Posterior cingulate gyrus (tissue), 11 donors: ENCODE data around the gene FMNL2.
"Not testable (repeated sequence)": the region's sequence is repeated elsewhere in the genome, so short reads cannot be mapped to it uniquely, and the experiment has no call there.

Experiments
- DNase-seq, 10 donors: peaks; one replicate each; pipeline versions ENCODE4 v3.0.0 to v3.0.0-alpha.2; 2020 to 2021; ENCODE audit warnings: mixed read lengths in 3 of 10
- intact Hi-C: fragments of 100-400 bp; cut with DNase I; formaldehyde crosslinking; loops from one replicate; pipeline ENCODE4 v1.15.1; 2023

The FMNL2 gene

DNA sequence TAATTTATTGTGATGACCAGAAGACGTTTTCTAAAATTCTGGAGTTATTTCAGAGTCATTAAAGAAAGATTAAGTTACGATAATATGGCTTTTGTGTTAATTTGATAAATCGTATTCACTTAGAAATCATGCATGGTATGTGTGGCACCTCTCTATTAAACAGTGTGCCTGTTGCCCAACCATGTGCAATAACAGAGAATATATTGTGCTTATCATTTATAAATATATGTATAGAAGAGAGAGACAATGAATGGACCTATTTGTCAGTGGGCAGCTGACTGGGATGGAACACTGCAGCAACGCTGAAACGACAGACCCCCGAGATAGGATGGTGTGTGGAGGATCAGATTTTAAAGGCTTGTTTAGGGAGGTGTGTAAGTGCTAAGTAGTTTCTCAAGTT, 172.9 kb downstream of the FMNL2 start:
- intact Hi-C loops = no loop called here
- no peak for DNase-seq

DNA sequence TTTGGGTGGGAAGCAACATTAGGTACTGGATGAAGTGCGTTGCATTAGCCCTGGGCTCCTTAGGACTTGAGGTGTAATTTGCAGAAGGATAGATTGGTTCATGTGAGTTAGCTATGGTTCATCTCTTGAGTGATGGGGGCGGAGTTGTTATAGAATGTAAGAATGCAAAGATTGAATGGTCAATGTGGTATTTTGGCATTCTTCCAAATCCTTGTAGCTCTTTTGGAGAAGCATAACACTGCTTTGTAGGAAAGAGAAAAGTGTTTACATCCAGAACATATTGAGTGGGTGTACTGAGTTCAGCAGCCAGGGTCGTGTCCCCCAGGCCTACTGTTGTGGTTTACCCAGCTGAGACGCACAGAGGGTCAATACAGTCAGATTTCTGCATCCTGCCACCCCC, 173.5 kb downstream of the FMNL2 start:
- no peak for DNase-seq
- intact Hi-C loops = no loop called here

DNA sequence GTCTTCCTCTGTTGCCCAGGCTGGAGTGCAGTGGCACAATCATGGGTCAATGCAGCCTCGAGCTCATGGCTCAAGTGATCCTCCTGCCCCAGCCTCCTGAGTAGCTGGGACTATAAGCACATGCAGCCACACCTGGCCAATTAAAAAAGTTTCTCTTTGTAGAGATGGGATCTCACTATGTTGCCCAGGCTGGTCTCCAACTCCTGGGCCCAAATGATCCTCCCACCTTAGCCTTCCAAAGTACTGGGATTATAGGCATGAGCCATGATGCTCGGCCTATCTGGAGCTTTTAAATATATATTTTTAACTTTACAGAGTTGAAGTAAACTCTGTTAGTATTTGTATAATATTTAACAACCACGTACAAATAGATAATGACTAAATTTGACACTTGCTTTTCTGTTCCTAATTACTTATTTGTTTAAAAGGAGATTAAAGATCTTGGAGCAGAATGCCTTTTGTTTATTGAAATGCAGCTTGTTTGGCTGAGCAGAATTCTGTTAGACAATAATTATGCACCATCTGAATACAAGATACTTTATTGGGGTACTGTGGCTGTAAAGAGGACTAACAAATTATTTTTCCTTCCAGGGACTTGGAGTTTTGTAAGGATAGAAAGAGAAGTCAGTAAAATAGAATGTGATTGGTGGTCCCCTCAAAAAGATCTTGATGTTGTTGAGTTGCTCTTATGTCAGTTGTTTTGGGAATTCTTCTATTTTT, 175.0 kb downstream of the FMNL2 start:
- intact Hi-C loops = no loop called here

DNA sequence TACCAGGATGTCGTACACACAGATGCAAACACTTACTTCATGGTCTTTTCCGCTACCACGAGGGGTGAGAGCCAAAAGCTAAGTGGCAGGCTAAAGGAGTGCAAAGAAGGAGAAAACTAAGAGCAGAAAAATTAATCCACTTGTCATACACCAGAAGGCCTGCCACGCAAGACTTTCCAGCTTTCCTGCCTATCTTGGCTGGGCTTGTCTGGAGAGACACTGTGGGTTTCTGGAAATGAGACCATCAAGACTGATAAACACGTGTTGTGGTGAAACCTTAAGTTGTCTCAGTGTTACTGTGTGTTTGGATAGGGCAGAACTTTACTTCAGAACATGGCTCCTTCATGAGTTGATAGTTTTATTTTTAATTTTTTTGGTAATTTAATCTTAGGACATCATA, 175.6 kb downstream of the FMNL2 start:
- intact Hi-C loops = no loop called here
- DNase-seq = no peak

More for the DNA sequence above, 175.0 kb downstream of the FMNL2 start:
- no peak for DNase-seq

DNA sequence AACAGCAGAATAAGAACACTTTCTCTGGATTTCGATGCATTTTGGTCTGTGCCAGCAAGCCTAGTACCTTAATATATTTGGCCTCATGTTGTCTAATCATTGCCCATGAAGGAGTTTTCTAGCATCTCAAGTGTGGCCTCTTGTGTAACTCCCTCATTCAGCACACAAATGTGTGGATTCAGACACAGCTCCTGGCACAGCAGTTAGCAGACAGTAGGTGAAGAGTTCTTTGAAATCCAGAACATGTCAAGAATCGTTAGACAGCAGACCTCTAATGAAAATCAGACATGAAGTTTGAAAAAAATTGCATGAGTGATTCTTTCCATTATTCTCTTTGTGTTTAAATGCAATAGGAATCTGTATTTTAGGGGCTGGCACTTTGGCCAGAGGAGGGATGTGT, 177.0 kb downstream of the FMNL2 start:
- no peak for DNase-seq
- intact Hi-C loops = no loop called here

DNA sequence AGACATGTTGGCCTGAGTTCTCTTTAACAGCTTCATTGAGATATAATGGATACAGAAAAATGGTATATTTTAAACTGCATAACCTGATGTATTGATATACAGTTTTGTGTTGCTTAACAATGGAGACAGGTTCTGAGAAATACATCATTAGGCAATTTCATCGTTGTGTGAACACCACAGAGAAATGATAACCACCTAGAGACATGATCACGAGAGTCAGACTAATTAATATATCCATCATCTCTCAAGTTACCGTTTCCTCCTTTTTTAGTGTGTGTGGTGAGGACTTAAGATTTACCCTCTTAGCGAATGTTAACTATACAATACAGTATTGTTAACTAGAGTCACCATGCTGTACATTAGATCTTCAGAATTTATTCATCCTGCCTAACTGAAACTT, 178.1 kb downstream of the FMNL2 start:
- intact Hi-C loops = no loop called here
- DNase-seq = no peak

DNA sequence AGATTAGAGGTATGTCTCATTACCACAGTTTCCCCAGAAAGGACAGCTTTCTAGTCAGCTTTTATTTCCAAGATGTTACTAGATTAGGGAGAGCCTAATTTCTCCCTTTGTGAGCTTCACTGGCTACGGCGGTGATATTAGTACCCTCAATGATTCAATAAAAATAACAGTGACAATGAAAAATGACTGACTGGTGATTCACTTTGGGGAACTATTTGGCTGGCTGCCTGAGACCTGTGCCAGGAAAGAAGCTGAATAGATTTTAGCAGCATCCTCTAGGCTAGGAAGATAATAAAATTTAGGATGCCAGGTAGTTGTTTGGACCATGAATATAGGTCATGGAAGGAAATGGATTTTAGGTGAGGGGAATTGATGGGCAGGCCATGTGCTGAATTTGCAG, 178.7 kb downstream of the FMNL2 start:
- intact Hi-C loops = no loop called here
- no peak for DNase-seq

DNA sequence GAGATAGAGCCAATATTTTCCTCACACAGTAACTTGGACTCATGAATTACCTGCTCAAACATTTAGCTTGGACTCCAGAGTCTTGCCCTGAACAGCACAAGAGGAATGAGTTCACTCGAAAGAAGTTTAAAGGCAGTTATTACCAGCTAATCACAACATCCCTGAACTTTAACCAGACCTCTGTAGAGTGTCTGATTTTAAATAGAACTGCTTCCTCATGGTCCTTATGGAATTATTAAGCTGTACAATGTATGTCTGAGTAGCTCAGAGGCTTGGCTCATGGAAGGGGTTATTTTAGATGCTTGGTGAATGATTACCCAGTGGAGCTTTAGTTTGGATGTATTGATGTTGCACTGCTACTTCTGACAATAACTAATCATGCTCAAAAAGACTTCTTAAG, 183.1 kb downstream of the FMNL2 start:
- intact Hi-C loops = no loop called here
- DNase-seq = no peak

DNA sequence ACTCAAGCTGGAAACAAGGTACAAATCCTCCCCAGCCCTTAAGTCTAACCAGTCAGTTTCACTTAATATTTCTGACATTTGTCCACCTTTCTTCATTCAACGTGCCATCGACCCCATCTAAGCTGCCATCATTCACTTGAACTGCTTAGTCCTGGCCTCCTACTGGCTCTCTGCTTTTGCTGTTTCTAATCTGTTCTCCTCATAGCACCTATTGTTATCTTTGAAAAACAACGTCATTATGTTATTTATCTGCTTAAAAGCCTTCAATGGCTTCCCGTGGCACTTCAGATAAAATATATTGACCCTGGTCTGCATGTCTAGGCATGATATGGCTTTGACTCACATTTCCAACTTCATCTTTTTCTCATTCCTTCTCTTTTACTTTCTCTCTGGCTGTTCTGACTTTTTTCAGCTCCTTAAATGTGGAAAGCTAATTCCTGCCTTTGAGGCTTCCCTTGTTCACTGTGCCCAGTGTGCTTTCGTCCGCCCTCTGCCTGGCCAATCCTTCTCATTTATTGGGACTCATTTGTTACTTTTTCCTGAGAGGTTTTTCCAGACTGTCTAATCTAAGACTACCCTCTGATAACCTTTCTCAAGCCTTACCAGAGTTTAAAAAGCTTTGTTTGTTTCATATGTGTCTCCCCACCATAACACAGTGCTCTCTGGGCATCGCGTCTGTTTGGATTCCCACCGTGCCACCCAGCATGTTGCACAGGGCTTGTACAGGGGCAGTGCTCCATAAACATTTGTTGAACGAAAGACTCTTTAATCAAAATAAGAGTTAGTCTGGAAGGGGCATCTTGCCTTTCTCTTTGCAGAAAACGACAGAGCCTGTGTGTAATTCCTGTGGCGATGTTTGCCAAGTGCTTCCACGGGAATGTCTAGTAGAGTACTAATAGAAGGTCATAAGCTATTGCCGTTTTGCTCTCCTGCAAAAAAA, 183.9 kb downstream of the FMNL2 start:
- intact Hi-C loops = no loop called here
- peak in 2 of 10 donors; percentile 64 to 83 for DNase-seq

DNA sequence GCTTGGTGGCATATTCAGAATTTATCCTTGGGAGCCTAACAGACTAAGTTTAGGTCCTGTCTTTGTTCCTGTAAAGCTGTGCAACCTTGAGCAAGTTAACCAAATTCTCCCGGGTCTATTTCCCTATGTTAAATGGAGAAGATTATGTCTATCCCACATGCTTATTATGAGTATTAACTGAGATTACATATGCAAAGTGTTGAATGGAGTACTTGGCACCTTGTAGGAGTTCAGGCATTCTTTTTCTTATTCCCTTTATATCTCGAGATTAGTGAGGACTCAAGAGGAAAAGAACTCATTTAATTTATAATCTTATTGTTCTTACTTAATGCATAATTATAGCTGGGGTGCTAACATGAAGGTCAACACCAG, 184.6 kb downstream of the FMNL2 start:
- no peak for DNase-seq
- intact Hi-C loops = no loop called here

DNA sequence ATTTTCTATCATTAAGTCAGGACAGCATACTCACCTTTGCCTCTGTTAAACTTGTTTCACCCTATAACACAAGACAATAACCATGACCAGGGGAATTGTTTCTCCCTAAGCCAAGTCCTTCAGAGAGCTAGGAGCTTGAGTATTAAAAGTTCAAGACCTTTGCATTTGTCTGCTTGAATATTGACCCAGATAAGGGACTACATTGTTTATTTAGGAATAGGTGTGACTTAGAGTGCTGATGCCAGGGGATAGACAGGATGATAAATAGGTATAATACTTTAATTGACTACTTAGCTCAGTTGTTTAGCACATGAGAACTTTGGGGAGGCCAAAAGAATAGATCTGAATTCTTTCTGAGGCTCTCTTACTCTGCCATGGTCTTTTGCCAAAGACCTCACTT, 185.8 kb downstream of the FMNL2 start:
- no peak for DNase-seq
- intact Hi-C loops = no loop called here

DNA sequence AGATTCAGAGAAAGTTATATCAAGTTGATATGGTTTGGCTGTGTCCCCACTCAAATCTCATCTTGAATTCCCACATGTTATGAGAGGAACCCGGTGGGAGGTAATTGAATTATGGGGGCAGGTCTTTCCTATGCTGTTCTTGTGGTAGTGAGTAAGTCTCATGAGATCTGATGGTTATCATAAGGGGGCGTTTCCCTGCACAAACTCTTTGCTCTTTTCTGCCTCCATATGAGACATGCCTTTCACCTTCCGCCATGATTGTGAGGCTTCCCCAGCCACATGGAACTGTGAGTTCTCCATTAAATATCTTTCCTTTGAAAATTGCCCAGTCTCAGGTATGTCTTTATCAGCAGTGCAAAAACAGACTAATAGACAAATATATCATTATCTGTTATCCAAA, 187.5 kb downstream of the FMNL2 start:
- intact Hi-C loops, DNase-seq: not testable (repeated sequence)

DNA sequence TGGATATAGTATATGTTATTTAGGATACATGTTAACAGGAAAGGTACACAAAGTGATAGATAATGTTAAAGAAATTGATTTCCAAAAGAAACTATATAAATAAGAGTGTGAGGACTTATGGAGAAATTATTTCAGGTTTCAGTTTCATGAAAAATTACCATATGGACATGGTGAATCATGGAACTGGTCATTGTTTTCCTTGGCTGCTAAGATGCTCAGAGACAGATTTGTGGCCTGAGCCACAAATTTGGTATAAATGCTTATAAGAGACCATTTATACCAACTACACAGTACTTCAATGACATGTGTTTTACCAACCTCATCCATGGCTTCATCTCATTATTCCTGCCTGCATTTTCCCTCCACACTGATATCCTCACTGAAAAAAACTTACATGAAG, 188.1 kb downstream of the FMNL2 start:
- DNase-seq = no peak
- intact Hi-C loops = no loop called here

DNA sequence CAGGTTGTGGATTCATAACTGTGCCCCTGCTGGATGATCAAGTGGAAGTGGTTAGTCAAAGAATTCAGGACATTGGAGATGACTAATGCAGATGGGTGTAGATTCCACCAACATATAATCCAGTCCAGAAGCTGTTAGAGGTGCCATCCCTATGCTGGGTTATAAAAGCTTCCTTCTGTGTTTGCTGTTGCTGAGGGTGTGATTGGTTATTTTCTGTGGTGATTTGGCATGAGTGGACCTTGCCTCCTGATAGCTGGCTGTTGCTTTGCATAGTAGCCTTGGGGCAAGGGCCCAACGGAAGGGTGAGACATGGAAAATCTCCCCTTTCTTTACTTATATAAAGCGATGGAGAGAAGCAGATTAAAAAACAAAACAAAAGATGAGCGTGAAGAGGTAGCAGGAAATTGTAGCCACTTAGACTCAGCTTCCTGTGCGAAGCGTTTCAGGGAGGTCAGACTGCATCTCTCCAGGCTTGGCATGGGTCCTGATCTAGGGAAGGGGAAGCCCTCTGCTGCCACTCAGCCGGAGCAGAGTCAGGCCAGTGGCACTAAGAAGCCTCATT, 190.4 kb downstream of the FMNL2 start:
- peak in 5 of 10 donors; percentile 30 to 88 (median 48) for DNase-seq
- intact Hi-C loops = no loop called here

DNA sequence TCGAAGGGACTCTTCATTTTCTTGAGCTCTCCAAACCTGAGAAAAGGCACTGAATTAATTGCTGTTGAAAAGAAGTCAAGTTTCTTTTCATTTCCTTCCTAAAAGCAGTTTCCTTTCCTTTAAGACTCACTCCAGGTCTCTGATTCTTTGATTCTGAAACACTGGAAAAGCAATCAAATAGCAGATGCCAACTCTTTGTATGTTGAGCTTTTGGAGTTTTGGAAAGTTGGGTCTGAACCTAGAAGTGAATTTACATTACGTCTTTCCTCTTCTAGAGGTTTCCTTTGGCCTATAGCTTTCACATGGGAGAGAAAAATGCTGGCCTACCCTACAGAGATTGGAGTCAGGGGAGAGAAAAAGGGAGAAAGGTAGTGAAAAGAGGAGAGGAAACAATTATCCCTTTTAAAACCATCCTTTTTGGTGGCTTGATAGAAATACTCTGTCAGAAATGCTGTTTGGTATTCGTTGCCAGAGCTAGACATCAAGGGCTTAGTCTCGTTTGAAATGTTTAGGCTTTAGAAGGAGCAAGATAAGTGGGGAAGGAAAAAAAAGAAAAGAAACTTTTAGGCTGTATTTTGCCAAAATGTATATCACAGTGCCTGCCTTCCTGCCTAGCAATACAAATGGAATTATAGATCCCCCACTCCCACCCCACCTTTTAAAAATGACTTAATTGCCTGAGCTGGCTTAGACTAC, 194.6 kb downstream of the FMNL2 start:
- intact Hi-C loops = no loop called here
- no peak for DNase-seq

DNA sequence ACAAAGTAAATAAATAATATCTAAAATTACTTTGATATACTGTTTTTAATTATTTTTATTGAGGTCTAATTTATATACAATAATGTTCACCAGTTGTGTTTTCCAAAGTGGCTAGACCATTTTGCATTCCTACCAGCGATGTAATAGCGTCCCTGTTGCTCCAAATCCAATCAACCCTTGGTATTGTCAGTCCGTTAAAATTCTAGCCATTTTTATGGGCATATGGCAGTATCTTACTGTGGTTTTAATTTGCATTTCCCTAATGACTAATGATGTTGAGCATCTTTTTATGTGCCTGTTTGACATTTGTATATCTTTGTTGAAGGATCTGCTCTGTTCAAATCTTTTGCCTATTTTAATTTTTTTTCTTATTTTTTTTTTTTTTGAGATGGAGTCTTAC, 197.3 kb downstream of the FMNL2 start:
- intact Hi-C loops = no loop called here
- DNase-seq = no peak

DNA sequence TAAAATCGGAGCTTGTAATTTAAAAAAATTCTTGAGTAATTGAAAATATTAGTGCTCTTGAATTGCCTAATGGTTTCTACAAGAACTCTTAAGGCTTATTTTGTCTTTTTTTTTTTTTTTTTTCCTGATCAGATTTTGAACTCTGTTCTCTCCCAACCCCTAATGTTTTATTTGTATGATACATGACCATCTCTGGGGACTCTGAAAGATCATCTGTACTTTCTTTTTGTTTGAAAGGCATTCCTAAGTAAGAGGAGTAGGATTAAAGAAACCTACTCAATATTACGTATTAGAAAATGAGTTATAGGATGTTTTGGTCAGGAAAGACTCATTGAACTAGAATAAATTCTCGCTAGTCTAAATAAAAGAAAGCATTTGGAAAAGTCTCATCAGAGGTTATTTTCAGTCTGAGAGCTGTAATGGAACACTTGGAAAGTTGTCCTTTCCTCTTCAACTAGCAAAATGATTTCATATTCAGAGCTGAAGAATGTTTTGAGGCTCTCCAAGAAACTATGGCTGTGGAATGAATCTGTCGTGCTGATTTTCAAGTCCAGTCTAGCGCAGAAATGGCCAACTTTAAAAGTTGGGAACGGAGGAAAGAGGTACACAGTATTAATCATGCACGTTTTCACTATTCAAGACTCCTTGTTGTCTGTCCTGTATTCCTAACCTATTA, 199.6 kb downstream of the FMNL2 start:
- no peak for DNase-seq
- intact Hi-C loops = no loop called here

DNA sequence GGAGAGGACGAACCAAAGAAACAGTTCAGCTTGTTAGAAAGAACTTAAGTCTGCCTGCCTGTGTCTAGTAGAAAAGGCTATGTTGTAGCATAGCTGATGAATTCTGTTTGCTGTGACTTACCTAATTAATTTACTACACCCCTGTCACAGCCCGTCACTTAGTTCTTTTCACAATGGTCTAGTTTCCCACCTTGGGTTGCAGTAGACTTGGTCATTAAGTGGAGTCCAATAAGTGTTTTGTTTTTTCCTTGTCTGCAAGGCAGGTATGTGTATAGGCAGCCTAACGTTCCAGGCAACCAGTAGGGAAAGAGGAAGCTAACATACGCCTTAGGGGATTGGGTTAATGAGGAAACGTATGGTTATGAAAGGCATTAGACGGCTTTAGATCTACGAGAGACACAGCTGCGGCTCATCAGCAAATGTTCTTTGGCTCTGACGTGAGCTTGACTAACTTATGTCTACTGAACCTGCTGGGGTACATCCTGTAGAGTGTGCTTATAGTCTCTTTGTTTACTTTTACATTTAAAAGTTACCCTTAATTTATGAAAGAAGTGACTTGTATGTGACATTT, 202.2 kb downstream of the FMNL2 start:
- DNase-seq = no peak
- intact Hi-C loops = no loop called here

DNA sequence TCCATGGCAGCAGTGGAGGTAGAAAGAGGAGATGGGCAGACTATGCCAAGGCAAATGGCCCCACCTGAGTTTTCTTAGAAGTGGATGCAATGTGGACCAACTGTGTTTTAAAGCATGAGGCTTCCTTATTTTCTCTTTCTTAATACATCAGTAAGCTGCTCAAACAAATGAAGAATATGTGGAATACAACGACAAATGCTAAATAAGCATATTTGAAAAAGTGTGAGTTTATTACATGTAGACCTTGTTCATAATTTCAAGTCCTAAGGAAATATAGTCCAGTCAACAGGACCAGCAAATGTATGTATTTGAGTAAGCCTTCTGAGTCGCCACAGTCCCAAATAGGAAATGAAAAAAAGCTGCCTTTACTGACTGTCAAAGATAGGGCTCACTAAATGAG, 204.4 kb downstream of the FMNL2 start:
- intact Hi-C loops = no loop called here
- DNase-seq = no peak

DNA sequence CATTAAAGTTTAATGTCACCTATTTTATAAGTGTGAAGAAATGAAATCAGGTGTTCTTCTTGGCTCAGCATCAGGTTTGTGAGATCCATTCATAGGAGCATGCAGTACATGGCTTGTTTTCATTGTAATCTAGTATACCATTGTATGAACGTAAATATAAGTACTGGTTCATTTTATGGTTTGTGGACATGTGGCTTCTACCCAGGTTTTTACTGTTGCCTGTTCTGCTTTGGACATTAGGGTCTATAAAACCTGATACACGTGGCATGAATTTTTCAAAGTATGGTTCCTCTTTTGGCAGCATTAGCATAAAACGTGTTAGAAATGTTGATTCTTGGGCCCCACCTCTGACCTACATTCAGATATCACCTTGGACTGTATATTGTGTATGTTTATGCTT, 206.7 kb downstream of the FMNL2 start:
- intact Hi-C loops = no loop called here

More for the DNA sequence above, 206.7 kb downstream of the FMNL2 start:
- no peak for DNase-seq
